HG03095 (cell line): ENCODE results near the gene RPRD1A.
"Not testable (repeated sequence)": the region's sequence is repeated elsewhere in the genome, so short reads cannot be mapped to it uniquely, and the experiment has no call there.

Experiments used
- ATAC-seq: cut with Tn5 transposase; IDR thresholded peaks from one replicate; pipeline ENCODE4 v1.9.1; 2021; ENCODE audit warnings: moderate library complexity; ENCODE audit not compliant: unreplicated experiment

RPRD1A gene

DNA sequence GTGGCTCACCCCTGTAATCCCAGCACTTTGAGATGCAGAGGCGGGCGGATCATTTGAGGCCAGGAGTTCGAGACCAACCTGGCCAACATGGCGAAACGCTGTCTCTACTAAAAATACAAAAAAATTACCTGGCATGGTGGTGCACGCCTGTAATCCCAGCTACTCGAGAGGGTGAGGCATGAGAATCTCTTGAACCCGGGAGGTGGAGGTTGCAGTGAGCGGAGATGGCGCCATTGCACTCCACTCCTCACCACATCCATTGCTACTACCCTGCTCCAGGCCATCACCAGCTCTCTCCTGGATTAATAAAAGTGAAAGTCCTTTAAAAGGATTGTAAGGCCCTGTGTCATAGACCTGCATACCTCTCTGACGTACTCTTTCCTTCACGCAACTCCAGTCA, 93.7 kb downstream of the RPRD1A start:
- ATAC-seq = no peak

DNA sequence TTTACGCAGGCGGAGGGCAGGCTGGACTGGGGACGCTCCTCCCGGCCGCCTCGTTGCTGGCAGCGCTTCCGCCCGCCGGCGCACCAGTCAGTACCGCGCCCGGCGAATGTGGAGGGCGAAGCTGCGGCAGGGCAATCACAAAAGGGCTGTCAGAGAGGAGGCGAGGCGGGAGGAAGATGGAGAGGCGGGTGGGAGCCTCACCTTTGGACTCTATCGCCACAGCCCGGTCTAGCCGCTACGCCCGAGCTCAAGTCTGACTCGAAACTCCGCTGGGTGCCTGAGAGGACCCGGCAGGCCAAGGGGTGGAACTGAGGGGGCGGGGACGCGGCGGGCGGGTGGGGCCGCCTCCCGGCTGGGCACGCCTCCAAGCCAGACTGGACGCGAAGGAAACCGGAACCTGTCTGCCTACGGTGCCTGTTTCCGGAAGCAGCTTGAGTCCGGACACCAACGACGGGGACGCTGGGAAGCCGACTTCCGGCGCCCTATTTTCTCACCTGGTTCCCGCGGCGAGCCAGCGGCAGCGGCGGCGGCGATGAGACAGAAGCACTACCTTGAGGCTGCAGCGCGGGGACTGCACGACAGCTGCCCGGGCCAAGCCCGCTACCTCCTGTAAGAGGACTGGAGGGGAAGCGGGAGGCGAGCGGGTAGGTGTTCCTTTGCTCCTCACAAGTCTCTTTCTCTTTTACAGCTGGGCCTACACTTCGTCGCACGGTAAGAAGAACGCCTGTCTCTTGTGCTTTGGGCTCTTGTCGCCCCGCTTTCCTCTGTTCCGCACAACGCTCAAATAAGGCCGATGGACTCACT, 95.0 kb downstream of the RPRD1A start, which contains the start of gene RMP24:
Gene RMP24, plus strand, starts transcription at position 483 of the 804 bp plus-strand sequence.
- ATAC-seq = peak; percentile 90

DNA sequence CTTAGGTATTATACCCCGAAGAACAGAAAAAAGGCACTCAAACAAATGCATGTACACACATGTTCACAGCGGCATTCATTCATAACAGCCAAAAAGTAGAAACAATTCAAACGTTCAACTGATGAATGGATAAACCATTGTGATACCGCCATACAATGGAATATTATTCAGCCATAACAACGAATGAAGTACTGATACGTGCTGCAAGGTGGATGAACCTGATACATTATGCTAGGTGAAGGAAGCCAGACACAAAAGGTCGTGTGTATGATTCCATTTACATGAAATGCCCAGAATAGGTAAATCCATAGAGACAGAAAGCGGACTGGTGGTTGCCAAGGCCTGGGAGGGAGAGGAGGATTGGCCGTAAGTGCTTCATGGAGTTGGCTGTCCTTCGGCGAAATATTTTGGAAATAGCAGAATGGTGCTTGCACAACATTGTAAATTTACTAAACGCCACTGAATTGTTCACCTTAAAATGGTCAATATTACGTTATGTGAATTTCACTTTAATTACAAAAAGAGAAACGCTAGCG, 95.6 kb downstream of the RPRD1A start:
- peak; percentile 11 for ATAC-seq

DNA sequence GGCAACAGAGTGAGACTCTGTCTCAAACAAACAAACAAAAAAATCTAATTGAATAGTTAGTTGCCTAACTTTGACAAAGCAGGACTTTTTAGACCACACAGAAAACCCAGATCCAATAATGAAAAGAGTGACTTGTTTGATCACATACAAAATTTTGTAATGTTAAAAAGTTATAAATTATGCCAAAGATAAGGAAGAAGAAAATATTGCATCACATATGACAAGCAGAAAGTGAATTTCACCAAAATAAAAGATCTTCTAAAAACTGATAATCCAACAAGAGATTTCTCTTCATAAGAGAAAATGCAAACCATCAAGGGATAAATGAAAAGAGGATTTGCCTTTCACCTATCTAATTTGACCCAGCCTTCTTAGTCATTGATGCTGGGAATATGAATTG, 97.7 kb downstream of the RPRD1A start:
- ATAC-seq = no peak

DNA sequence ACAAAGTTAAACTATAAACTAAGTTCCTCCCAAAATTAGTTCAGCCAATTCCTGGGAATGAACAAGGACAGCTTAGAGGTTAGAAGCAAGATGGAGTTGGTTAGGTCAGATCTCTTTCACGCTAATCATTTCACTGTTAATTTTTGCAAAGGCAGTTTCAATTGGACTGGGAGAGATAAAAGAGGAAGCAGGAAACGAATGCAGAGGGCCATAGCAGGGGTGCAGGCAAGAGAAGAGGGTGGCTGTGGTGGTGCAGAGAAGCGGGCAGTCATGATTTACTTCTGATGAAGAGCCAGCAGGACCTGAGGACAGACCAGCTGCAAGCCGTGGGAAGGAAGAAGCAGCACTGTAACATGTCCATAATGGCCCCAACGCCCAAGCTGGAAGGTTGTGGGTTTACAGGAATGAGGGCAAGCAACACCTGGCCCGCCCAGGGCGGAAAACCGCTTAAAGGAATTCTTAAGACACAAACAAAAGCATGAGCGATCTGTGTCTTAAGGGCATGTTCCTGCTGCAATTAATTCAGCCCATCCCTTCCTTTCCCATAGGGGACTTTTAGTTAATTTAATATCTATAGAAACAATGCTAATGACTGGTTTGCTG, 99.0 kb downstream of the RPRD1A start:
- no peak for ATAC-seq

DNA sequence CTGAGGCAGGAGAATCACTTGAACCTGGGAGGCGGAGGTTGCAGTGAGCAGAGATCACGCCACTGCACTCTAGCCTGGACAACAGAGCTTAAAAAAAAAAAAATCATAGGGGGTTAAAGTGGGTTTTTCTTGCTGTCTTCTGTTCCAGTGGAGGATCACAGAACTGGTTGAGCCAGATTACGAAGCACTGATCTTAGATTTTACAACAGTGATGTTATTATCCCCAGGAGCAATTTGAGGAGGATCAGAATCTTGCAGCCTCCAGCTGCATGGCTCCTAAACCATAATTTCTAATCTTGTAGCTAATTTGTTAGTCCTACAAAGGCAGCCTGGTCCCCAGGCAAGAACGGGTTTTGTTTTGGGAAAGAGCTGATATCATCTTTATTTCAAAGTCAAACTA, 99.5 kb downstream of the RPRD1A start:
- ATAC-seq = not testable (repeated sequence)

DNA sequence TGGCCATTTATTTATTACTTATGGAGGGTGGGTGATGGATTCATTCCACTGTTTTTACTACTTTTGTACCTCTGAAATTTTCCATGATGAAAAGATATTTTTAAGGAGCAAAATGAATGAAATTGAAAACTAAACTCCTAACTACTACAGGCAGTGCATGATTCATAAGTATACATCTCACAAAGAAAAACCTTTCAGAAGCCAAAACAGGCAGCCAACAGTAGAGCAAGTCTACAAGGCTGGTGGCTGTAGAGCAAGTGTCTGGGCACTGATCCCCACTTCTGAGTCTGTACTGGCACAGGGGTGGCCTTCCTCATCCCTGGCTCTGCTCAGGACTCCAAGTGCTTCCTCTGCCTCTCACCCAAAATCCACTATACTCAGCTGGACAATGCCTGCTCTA, 103.0 kb downstream of the RPRD1A start:
- no peak for ATAC-seq

DNA sequence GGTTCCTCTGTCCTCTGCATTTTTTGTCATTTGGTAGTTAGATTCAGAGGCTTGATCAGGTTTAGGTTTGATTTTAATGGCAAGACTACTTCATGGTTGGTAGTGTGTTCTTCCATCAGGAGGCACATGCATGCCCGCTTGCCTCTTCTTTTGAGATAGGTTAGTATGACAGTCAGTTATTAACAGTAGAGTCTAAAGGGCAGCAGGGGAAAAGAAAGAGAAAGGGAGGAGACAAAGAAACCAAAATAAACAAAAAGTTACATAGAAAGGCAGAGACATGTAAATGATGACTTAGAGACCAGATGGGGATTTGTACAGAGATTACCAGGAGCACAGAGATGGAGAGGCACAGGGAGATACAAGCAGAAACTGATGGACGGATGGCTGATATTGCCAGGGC, 105.0 kb downstream of the RPRD1A start:
- ATAC-seq = no peak

DNA sequence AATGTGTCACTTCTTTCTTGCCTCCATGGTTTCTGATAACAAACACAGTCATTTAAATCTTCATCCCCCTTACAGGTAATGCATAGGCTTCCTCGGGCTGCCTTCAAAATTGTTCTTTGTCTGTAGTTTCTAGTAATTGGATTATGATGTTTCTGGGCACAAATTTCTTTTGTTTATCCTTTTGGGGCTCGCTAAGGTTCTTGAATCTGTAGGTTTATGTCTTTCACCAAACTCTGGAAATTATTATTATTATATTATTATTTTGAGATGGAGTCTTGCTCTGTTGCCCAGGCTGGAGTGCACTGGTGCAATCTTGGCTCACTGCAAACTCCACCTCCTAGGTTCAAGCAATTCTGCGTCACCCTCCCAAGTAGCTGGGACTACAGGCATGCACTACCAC, 111.1 kb downstream of the RPRD1A start:
- ATAC-seq = no peak

DNA sequence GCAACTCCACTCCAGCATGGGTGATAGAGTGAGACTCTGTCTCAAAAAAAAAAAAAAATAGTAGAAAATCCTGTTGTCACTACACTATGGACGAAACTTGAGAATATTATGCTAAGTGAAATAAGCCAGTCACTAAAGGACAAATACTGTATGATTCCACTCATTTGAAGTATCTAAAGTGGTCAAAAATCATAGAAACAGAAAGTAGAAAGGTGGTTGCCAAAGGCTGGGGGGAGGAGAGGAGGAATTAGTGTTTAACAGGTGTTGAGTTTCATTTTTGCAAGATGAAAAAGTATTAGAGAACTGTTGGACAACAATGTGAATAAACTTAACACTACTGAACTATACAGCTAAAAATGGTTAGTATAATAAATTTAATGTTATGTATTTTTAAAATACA, 113.7 kb downstream of the RPRD1A start:
- ATAC-seq = peak; percentile 75

DNA sequence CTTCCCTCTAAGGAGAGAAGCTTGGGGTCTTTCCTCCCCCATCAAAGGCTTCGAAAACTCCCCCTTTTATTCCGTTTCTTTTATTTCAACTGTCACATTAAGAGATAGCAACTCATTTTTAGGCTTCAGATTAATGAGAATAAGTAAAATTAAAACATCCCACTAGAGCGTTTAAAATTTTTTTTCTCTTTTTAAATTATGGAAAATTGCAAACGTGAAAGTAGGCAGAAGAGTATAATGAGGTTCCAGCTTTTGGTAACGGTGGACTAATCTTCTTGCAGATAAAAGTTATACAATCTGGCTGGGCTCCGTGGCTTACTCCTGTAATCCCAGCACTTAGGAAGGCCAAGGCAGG, 116.8 kb downstream of the RPRD1A start:
- no peak for ATAC-seq

DNA sequence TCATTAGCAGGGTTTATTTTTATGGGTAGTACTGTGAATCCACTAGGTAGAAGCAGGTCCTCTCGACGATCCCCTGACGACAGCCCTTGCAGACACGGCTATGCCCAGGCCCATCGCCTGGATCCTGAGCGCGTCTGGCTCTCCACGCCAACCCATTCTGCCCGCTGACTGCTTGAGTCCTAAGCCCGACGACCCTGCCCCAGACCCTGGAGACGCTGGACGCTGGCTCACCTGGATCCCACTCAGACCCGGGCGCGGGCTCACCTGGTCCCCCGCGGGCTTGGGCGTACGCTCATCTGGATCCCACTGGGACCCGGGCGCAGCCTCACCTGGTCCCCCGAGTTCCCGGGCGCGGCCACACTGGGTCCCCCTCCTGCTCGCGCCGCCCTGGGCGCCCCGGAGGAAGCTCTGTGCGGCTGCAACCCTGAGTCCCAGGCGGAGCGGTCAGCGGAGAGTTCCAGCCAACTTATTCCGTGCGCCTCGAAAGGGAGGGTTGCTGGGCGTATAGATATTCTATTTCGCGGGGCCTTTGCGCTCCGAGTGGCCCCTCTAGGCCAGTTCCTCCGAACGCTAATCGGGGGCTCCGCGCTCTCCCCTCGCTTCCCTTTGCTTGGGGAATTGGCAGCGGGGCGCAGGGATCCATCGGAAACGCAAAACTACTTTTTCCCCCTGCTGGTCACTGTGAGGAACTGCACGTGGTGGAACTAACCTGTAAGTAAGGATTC, 117.3 kb downstream of the RPRD1A start:
- ATAC-seq = no peak

DNA sequence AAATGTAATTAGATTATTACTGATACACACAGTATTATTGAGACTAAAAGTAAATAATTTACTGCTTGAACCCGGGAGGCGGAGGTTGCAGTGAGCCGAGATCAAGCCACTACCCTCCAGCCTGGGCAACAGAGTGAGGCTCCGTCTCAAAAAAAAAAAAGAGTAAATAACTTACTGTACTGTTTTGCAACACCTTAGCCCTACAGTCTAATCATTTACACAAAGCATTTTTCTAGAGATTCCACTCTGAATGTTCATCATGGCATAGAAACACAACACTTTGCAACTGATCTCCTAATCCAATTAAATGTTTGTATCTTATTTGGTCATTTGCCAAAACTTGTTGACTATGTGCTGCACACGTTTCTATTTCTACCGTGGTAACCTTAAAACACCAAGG, 118.3 kb downstream of the RPRD1A start:
- no peak for ATAC-seq

DNA sequence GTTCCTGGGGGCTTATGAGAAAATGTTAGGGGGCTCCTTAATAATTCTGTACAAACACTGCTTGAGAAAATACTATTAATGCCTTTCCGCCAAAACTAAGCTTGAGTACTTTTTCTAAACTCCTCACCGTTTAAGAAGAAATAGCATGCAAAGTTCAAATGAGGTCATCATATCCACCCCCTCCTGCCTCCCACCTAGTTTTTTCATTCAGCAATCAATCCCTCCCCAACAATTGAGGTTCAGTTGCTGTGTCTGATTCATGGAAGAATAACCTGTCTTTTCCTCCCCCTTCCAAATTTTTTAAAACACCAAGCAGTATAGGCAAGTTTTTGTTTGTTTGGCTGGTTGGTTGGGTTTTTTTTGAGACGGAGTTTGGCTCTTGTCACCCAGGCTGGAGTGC, 119.3 kb downstream of the RPRD1A start:
- ATAC-seq = no peak

DNA sequence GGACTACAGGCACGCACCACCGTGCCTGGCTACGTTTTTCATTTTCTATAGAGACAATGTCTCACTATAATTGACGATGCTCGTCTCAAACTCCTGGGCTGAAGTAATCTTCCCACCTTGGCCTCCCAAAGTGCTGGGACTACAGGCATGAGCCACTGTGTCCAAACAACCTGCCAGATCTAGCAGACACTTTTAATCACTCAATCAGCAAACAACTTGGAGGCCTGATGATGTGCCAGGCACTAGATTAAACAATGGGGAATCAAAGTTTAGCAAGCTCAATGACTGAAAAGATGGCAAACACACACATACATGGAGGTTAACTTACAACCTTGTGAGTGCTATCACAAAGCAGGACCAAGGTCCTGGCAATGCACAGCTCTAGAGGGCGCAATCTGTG, 124.7 kb downstream of the RPRD1A start:
- no peak for ATAC-seq

DNA sequence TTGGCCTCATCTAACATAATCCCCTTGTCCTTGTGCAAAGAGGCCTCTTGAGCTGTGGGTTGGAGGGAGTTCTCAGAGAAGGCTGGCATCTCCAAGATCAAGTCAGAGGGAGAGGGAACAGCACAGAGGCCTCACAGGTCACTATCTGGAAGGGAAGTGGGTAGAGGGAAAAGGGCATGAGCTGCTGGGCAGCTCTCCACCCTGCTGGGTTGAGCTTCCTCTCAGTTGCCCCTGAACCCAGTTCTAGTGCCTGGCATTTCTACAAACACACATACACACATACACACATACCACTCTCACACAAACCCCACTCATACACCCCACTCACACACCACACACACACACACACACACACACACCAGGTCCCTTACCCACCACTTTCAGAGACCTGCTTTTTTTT, 125.2 kb downstream of the RPRD1A start:
- no peak for ATAC-seq

DNA sequence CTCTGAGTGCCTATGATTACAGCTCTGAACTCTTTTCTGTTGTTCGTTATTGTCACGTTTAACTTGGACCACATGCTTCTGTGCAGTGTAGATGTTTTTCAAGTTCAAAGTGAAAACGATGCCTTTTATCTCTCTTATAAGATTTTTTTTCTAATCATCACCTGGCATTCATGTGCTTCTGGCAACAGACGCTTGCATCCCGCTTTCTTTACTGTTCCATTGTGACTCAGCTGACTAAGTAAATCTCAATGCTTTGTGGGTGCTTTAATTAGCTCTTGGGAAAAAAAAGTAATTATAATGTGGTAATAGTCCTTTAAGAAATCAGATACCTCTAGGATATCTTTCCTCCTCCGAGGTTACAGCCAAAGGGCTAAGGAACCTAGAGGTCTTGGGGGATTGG, 126.1 kb downstream of the RPRD1A start:
- no peak for ATAC-seq
